ENCODE data around the gene EXOC6B.

EXOC6B gene

GRCh38 chr2:72165792-72166191 is 660.0 kb downstream of the EXOC6B start:
- Histone ChIP-seq H4K20me1 (ENCODE audit: insufficient read depth, low read length) (no peaks in the 10 kb centered on the region), H3K9me2 (replicated peaks; ENCODE audit: insufficient read depth, low read length) (no peaks in the 10 kb centered on the region), H2AFZ (ENCODE audit: low read length) (no peak overlapping the region), H3K36me3 (replicated peaks; ENCODE audit: insufficient read depth, low read length) (no peaks in the 10 kb centered on the region), H3K4me1 (ENCODE audit: low read length) (no peaks in the 10 kb centered on the region), H3K9me3 (replicated peaks; ENCODE audit: insufficient read depth, low read length) (no peaks in the 10 kb centered on the region), H3K4me2 (ENCODE audit: low read depth, low read length) (no peak overlapping the region), H3K9ac (ENCODE audit: low read length) (no peak overlapping the region), H3K79me2 (ENCODE audit: low read length) (no peaks in the 10 kb centered on the region), H3F3A (ENCODE audit: insufficient read depth, low read length) (no peaks in the 10 kb centered on the region), H3K27ac (ENCODE audit: low read length) (no peak overlapping the region), H3K27me3 (replicated peaks; ENCODE audit: insufficient read depth, low read length) (no peaks in the 10 kb centered on the region), H3K4me3 (ENCODE audit: low read length) (no peak overlapping the region)
- no peak for DNase-seq
- no peak for TF ChIP-seq CTCF (IDR thresholded peaks at IDR 0.05; ENCODE audit: low read length)
- no peak for TF ChIP-seq EZH2phosphoT487 (IDR thresholded peaks at IDR 0.05; ENCODE audit: low read length)
- TF ChIP-seq EZH2 (optimal IDR thresholded peaks at IDR 0.05; ENCODE audit: low read depth, low read length): no peak

GRCh38 chr2:72162574-72162973 is 663.3 kb downstream of the EXOC6B start:
- no peaks in the 10 kb centered on the region for H4K20me1 ChIP-seq (ENCODE audit: insufficient read depth, low read length)
- no peak overlapping the region for H3K4me3 ChIP-seq (ENCODE audit: low read length)
- no peaks in the 10 kb centered on the region for H3K9me3 ChIP-seq (replicated peaks; ENCODE audit: insufficient read depth, low read length)
- no peaks in the 10 kb centered on the region for H3K36me3 ChIP-seq (replicated peaks; ENCODE audit: insufficient read depth, low read length)
- H3K27me3 ChIP-seq (replicated peaks; ENCODE audit: insufficient read depth, low read length): no peaks in the 10 kb centered on the region
- no peak for DNase-seq
- no peak overlapping the region for H3K27ac ChIP-seq (ENCODE audit: low read length)
- no peaks in the 10 kb centered on the region for H3K4me1 ChIP-seq (ENCODE audit: low read length)
- no peaks in the 10 kb centered on the region for H3K9me2 ChIP-seq (replicated peaks; ENCODE audit: insufficient read depth, low read length)
- H3F3A ChIP-seq (ENCODE audit: insufficient read depth, low read length): no peaks in the 10 kb centered on the region
- no peak for TF ChIP-seq EZH2phosphoT487 (IDR thresholded peaks at IDR 0.05; ENCODE audit: low read length)
- TF ChIP-seq CTCF (IDR thresholded peaks at IDR 0.05; ENCODE audit: low read length): no peak
- TF ChIP-seq EZH2 (optimal IDR thresholded peaks at IDR 0.05; ENCODE audit: low read depth, low read length): no peak
- no peak overlapping the region for H3K4me2 ChIP-seq (ENCODE audit: low read depth, low read length)
- H3K9ac ChIP-seq (ENCODE audit: low read length): no peak overlapping the region
- H3K79me2 ChIP-seq (ENCODE audit: low read length): no peaks in the 10 kb centered on the region
- no peak overlapping the region for H2AFZ ChIP-seq (ENCODE audit: low read length)

GRCh38 chr2:72159211-72159993 is 666.4 kb downstream of the EXOC6B start:
- Histone ChIP-seq H3K9me3 (replicated peaks; ENCODE audit: insufficient read depth, low read length) (no peaks in the 10 kb centered on the region), H3K9me2 (replicated peaks; ENCODE audit: insufficient read depth, low read length) (no peaks in the 10 kb centered on the region), H3K79me2 (ENCODE audit: low read length) (no peaks in the 10 kb centered on the region), H4K20me1 (ENCODE audit: insufficient read depth, low read length) (no peaks in the 10 kb centered on the region), H3F3A (ENCODE audit: insufficient read depth, low read length) (no peaks in the 10 kb centered on the region), H2AFZ (ENCODE audit: low read length) (no peak overlapping the region), H3K4me3 (ENCODE audit: low read length) (no peak overlapping the region), H3K4me2 (ENCODE audit: low read depth, low read length) (no peak overlapping the region), H3K9ac (ENCODE audit: low read length) (no peak overlapping the region), H3K27ac (ENCODE audit: low read length) (no peak overlapping the region), H3K4me1 (ENCODE audit: low read length) (no peaks in the 10 kb centered on the region), H3K27me3 (replicated peaks; ENCODE audit: insufficient read depth, low read length) (no peaks in the 10 kb centered on the region), H3K36me3 (replicated peaks; ENCODE audit: insufficient read depth, low read length) (no peaks in the 10 kb centered on the region)
- TF ChIP-seq EZH2 (optimal IDR thresholded peaks at IDR 0.05; ENCODE audit: low read depth, low read length) (no peak), CTCF (IDR thresholded peaks at IDR 0.05; ENCODE audit: low read length) (no peak), EZH2phosphoT487 (IDR thresholded peaks at IDR 0.05; ENCODE audit: low read length) (no peak)
- no peak for DNase-seq

Data from MM.1S (cell line).